SKM-1 (cell line): ENCODE results near the gene CTBP1.

Experiments used
- DNase-seq: peaks from one replicate; lab custom pipeline; 2025; ENCODE audit not compliant: unreplicated experiment; lab: John Stamatoyannopoulos, UW

CTBP1 gene

DNA sequence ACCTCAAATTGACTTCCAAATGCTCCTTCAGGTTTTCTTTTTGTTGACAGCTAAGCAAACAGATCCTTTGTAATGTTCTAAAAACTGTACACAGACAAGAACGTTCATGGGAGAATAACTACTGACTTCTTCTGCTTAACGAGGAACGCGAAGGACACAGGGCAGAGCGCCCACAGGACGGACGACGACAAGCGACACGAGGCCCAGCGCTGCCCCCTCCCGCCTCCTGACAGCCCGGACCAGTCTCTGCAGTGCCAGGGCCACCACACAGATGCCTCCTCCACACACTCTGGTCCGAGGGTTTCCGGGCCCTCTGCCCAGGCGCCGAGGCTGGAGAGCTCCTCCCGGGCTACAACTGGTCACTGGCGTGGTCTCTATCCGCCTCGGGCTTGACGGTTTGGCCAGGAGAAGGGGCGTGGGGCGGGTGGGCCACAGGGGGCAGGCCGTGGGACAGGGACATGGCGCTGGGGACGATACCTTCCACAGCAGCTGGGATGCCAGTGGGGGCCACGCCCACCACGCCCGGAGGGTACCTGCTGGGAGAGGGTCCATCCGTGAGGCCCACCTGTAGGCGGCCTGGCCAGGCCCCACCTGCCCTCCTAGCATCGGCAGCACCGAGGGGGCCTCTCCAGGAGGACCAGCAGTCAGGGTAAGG, 36.9 kb downstream of the CTBP1 start:
- no peak for DNase-seq

DNA sequence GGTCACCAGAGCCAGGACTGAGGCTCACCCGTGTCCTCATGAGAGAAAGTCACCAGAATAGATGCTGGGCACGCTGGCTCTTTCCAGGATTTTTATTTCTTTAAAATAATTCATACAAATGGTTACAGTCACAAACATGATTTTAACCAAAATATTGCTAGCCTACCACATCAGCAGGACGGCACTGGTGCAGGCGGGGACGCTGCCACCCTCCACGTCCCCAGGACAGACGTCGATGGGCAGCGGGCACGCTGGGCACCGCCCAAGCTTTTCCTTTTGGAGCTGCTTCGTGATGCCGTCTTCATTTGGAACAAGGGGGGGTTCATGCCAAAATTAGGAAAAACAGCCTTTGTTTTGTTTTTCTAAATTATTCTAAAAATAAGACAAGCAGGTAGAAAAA, 37.6 kb downstream of the CTBP1 start:
- no peak for DNase-seq

DNA sequence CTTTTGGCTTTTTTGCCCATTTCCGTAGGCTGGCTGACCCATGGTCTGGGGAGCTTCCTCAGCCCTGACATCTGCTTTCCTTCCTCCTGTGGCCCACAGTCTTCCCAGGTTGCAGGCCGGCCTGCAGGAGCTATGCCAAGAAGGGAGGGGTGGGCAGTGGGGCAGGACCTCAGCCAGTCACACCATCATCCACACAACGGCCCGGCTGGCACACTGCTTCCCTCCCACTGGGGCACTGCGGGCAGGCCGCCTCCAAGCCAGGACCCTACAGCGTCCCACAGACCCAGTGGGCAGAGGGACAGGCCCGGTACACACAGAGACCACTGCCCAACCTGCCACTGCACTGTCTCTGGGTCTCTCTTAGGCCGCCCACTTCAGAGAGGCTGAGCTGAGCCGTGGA, 38.0 kb downstream of the CTBP1 start:
- no peak for DNase-seq

DNA sequence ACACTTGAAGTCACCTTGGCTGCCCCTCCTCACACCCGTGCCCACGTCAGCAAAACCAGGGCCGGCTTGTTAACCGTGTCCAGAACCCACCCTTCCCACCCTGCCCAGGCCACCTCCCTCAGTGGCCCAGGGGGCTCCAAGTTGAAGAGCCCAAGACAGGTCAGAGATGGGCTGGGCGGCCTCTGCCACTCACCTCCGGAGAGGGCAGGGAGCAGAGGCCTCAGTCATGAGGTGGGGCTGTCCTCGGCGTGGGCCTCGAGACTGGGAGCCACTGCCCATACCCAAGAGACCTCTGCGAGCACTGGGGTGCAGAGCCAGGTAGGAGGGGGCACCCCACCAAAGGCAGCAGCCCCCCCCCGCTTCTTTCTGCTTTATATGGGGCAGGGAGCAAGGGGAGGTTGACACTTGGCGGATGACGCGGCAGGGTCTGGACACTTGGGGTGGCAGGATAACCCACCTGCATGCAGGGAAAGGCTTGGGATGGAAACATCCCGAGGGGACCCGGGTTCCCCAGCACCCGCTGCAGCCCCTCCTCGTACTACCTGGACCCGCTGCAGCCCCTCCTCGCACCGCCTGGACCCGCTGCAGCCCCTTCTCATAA, 38.6 kb downstream of the CTBP1 start:
- DNase-seq = no peak

DNA sequence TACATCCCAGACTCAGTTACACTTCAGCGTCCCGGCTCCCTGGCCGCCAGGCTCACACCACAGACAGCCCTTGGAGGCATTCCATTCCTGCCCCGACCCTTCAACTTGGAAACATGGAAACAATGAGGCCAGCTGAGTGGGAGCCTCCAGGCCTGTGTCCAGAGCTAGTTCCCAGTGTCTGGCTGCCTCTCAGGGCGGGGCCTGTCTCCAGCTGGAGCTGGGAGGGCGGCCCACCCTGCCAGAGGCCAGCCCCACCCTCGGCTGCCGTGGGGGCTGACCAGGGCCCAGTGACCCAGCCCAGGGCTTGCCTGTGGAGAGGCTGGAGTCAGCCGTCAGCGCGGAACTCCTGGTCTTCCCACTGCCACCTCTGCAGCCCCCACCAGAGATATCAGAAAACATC, 39.1 kb downstream of the CTBP1 start:
- no peak for DNase-seq

DNA sequence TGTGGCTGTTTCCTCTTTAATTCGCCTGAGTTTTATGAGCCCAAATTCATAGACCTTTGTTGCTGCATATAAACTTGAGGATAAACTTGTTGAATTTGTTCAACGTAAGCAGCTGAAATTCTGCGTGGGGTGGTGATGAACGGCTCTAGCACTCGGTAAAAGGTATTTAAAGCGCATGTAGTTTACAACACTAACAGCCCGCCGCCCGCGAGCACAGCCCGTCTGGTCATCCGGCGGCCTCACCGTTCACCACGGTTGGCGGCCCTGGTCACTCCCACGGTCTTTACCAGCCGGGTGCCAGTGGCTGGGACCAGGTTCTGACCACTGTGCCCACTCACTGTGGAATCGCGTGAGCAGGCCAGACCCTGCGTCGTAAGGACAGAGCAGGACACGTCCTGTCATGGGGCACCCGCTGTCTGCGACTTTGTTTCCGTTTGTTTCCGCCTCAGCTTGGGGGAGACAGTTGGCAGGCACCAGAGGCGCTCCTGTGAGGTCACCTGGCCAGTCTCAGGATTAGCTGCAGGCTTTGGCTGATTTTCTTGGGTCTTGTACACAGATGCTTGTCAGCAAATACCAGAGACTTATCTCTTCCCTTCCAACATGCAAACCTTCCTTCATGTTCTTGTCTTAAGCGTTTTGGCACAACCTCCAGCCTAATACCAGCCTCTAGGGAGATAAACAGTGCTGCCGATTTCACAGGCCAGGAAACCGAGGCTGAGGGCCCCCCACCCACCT, 39.8 kb downstream of the CTBP1 start:
- no peak for DNase-seq

DNA sequence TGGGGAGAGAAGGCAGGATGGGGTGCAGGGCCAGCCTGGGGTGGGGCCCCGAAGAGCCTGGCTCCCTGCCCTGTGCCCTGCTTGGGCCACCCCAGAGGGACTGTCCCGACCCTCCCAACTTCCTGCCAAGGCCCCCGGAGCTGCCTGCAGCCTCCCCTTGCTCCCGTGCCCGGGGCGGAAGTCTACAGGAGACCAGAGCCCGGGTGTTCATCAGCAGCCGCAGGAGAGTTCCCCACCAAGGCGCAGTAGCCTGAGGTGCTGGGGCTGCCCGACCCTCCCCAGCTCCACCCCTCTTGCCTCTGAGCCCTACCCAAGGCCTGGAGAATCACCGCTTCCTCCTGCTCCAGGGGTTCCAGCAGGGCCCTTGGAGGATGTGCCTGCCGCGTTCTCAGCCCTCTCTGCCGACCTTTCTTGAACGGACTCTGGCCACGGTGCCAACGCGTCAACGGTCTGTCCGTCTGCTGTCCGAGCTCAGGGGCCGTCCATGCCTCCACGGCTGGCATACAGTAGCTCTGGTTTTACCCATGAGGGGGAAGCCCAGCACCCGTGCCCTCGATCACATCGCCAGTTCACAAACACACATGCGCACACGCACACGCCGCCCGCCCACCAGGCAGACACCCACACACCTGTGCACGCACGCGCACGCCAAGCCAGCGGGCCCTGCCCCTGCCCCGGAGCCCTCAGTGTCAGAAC, 40.5 kb downstream of the CTBP1 start:
- no peak for DNase-seq

DNA sequence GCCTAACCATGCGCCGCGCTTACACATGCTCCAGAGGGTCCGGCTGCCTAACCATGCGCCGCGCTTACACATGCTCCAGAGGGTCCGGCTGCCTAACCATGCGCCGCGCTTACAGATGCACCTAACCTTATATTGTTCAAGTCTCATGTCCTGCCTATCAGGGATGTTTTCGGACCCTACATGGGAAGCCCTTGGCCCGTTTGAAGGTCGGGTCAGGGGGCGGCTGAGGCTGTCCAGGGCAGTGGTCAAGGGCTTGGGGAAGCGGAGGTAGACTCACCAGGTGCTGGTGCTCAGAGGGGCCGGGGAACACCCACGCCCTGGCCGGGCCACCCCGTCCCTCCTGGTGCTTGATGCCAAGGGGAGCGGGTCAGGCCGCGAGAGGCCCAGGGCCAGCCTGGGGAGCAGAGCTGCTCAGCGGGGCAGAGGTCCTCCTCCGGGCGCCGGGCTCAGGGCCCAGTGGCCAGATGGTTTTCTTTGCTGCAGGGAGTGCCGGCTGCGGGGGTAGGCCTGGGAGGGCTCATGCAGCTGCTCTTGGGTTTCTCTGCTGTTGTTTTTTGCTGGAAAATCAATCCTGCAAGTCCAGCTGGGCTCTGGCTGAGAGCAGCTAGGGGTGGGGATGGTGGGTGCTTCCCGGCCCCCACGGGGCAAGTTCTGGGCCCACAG, 41.2 kb downstream of the CTBP1 start:
- no peak for DNase-seq

DNA sequence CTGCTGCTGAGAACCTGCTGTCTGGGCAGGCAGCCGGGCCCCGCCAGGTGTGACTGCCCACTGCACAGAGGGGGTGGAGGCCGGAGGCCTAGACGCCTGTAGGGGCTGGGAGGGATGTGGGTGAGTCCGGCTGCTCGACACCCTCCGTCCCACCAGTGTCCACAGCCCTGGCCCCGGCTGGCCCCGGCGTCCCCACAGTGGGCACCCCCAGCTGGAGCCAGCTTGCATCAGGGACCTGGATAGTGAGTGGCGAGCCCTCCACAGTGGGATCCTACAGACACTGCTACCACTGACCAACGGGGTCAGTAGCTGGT, 41.8 kb downstream of the CTBP1 start:
- DNase-seq = no peak

DNA sequence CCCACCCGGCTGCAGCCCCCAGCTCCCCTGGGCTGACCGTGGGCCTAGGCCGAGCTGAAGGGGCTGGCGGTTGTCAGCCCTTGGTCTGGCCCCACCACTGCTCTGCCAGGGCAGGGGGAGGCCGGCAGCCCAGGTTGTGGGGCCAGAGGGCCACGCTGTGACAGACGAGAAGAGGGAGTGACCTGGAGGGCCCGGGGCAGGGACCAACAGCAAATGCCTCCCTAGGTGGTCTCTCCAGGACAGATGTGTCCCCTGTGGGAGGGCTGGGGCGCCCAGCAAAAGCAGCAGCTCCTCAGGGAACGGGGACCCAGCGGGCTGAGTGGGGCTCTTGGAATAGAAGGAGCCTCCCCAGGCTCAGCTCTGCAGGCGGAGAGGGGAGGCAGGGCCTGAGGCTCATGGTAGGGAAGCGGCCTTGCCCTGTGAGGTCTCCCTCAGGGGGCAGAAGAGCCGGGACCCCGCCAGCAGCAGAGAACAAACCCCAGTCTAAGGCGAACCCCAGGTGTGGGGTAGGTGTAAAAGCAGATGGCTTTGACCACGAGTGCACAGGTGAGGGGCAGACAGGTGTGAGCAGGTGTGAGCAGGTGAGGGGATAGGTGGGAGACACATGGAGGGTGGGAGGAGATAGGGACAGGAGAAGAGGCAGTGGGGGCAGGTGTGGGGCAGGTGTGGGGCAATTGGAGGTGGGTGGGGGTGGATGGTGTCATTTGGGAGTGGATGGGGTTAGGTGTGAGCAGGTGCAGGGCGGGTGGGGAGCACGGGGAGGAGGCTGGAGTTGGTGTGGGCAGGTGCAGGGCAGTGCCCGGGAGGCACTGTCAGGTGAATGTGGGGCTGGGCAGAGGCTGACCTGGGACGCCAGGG, 42.4 kb downstream of the CTBP1 start:
- no peak for DNase-seq

DNA sequence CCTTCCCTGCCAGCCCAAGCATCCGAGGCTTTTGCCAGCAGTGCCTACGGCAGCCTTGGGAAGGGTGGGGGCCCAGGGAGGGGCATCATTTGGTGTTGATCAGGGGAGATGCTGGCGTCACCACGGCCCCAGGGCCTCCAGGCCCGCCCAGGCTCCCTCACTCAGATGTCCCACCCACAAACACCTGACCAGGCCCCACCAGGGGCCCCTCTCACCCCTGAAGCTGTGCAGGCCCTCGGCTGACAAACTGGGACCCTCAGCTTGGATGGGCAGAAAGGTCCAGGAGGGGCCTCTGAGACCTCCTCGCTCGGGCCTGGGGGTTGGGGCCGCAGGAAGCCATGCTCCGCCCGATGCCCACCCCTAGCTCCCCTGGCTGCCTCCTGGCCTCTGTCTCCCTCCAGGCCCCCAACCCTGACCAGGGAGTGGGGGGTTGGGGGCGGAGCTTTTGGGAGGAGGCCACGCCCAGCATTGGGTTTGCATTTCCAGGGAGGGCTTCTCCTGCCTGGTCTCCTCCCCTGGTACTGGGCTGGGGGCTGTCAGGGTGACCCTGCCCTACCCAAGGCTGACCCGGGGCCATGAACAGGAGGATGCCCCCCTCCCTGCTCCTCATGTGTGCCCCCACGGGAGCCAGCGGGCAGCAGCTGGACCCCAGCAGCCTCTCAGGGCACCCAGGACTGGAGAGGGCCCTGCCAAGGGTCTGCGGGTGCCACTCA, 43.2 kb downstream of the CTBP1 start:
- DNase-seq = no peak

DNA sequence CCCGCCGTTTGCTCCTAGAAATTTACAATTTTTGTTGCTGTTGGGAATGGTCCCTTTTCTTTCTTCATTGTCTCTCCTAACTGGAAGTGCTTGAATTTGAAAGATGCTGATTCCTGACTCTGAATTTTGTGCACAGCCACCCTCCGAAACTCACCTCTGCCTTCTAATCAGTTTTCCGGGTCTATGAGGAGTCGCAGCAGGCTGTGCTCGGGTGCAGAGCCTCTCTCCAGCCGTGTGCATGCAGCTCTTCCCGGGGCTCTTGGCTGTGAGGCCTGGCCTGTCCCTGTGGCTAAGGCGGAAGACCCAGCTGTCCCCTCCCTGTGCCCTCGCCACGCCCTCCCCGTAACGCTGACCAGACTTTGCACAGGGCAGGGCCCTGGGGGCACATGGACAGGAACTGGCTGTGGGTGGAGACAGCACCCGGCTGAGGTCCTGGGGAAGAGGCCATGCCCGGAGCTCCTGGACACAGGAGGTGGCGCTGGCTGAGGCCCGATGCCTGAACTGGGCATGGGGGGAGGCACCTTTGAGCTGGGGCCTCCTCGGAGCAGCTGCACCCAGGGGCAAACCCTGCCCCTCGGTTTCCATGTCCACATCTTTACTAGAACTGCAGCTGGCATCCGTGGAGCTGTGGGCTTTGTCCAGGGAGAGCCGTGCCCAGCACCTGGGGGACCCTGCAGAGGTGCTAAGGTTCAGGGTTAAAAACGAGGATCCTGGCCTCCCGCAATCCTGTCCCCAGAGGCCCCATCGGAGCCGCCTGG, 43.9 kb downstream of the CTBP1 start:
- DNase-seq = no peak

DNA sequence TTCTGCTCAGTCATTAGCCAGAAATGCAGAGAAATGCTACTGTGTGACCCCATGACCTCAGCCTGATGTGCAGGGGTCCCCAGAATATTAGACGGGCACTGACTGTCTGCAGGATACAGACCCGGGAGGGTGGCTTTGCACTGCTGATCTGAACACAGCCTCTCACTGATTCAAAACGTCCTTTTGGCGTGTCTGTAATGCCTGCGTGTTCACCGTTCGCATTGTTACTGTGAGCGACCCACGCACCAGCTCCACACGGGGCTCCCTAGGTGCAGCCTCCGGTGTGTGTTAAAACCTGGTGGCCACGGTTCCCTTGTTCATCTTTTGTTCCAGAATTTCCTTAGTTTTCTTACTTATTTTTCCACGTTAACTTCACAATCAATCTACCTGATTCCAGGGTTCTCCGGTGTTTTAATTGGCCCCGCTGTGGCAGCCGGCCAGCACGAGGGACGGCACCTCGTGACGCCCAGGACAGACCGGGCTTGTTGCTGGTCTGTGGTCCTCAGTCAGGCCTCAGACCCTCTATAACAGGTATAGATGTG, 44.6 kb downstream of the CTBP1 start:
- no peak for DNase-seq

DNA sequence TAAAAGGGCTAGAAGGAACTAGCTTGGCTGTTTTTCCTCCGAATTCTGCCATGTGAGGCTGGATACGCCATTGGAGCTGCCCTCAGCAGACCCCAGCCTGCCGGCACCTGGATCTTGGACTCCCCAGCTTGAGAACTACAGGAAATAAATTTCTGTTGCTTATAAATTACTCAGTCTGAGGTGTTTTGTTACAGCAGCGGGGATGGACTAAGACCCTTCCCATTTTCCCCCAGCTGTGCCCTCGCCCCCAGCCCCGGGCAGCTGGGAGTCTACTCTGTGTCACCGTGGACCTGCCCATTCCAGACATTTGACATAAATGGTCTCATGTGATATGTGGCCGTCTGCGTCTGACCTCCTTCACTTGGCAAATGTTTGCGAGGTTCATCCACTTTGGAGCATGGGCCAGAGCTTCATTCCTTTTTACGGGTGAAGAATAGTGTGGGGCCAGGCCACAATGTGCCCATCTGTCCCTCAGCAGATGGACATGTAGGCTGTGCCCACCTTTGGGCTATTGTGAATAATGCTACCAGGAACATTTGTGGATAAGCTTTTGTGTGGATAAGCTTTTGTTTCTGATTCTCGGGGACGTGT, 45.8 kb downstream of the CTBP1 start:
- no peak for DNase-seq

DNA sequence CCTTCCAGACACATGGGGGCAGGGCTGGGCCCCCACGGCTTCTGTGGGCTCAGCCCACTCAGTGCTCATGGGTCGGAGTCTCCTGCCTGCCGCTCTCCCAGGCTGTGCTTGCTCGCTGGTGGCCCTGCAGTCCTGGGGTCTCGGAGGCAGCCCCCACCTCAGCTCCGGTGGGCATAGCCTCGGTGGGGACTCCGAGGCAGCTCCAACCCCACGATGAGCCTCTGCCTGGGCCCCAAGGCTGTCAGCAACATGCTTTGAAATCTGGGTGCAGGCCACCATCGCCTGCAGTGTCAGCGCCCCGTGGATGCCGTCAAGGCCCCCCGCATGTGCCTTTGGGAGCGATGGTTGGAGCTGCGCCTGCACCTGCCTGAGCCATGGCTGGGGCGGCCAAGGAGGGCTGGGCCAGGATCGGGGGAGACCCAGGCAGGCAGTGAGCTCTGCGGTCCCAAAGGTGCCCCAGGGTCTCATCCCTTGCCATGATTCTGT, 46.4 kb downstream of the CTBP1 start:
- no peak for DNase-seq

DNA sequence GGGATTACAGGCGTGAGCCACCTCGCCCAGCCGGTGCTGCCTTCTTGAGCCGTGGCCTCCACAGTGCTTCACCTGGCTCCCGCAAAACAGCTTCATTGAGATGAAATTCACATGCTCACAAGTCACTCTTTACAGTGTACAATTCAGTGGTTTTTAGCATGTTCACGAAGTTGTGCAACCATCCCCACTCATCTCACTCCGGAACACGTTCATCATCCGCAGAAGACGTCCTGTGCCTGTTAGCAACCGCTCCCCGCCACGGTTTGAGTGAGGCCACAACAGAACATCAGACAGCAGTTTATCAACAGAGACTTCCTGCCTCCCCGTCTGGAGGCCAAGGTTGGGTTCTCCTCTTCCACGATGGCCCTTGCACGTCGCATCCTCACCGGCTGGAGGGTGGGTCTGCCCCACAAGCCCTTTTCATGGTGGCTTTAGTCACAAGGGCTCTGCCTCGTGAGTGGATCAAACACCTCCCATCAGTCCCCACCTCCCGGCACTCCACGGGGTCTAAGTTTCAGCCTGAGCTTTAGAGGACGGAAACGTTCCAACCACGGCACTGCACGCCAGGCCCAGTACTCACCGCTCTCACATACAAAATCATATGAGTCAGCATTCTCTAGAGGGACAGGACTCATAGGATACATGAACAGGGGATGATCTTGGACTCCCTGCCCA, 46.9 kb downstream of the CTBP1 start:
- DNase-seq = peak; percentile 89

DNA sequence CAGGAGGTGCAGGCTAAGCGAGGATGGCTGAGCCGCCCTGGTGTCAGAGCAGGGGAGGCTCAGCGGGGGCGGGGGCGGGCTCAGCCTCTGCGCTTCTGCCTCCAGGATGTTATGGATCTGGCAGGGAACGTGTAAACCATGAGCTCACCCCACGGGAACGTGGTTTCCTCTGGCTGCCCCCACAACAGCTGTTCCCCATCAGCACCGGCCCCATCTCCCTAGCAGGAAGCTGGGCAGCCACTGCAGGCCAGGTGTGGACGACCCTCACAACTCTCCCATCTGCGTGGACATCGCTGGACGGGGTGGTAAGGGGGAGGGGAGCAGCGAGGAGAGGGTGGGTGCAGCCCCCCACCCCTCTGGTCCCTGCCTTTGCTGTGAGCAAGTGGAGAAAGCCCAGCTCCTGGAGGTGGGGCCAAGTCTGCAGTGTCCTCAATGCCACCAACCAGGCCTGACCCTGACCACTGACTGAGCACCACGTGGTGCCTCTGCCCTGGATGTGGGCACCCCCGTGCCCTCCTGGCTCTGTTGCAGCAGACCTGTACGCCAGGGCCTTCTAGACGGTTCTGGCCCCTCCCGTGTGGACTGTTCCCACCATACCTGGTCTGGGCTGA, 48.4 kb downstream of the CTBP1 start:
- DNase-seq = no peak
